Measurements from ENCODE around the gene FAAH. TPM values are rescaled to one million over a fixed set of nuclear protein-coding genes. Genes with fewer than 3 reads are reported as not detected.

The FAAH gene
- total RNA-seq, 1 donor from 2014 or later: not detected

GRCh38 chr1:46421739-46422138 is 27.6 kb downstream of the FAAH start:
- no peak for DNase-seq (ENCODE audit: low read depth)

GRCh38 chr1:46422261-46422871 is 28.2 kb downstream of the FAAH start:
- no peak for DNase-seq (ENCODE audit: low read depth)

GRCh38 chr1:46423574-46424240 is 29.6 kb downstream of the FAAH start:
- DNase-seq (ENCODE audit: low read depth): no peak

- no peak for DNase-seq (ENCODE audit: low read depth)
These were observed 30.6 kb downstream of the FAAH start for GRCh38 chr1:46424730-46425129.

GRCh38 chr1:46425726-46426125 is 31.6 kb downstream of the FAAH start:
- DNase-seq (ENCODE audit: low read depth): peak; percentile 62

- no peak for DNase-seq (ENCODE audit: low read depth)
These were observed 33.4 kb downstream of the FAAH start for GRCh38 chr1:46427541-46427940.

DNA sequence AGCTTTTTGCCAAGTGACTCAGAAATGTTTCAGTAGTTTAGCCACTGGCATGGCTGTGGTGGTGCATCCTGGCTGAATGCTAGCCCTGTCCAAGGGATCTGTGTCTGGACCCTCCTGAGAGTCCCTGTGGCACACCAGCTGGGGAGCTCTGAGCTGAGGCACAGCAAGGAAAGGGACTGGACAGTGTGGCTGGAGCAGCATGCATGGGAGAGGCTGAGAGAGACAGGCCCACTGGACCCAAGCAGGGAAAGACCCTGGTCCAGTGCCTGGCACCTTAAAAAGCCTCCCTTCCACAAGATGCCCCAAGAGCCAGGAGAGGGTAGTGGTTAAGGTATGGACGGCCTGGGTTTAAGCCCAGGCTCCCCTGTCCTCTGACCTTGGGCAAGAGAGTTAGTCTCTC is 35.3 kb downstream of the FAAH start:
- no peak for DNase-seq (ENCODE audit: low read depth)

- no peak for DNase-seq (ENCODE audit: low read depth)
These were observed 37.6 kb downstream of the FAAH start for GRCh38 chr1:46431695-46432094.

DNA sequence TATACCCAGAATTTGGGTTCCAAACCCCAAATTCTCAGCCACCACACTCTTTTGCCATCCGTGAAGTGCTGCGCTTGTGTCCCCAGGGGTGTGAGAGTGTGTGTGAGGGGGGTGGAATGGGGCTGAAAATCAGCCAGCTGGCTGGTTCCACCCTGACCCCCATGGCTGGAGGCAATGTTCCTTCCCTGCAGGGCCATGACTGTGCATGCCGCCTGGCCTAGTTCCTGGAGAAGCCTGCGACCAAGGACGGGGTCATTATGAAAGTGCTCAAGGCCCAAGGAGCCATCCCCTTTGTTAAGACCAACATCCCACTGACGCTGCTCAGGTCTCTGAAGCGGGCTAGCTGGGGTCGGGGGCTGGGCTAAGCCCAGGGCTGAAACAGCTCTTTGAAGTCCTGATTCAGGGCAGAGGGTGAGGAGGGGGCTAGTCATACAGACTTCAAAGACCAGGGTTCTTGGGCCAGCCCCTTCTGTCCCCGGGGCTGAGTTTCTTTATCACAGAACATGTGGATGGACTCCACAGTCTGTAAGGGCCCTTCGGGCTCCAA is 38.7 kb downstream of the FAAH start:
- DNase-seq (ENCODE audit: low read depth): no peak

GRCh38 chr1:46434358-46434757 is 40.2 kb downstream of the FAAH start:
- no peak for DNase-seq (ENCODE audit: low read depth)

DNA sequence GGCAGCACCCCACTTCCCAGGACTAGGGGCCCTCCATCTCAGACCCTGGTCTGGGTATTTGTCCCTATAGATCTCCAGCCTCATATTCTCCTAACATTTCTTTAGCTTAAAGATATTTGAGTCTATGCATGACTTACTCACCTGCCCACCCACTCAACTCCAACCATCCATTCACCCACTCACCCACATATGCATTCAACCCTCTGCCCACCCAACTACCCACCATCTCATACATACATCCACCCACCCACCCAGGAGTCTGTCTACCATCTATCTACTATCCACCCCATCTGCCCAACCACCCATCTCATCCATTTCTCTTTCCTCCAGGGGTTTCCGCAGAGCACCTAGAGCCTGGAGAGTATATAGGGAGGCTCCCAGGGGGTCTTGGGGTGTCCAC is 42.7 kb downstream of the FAAH start:
- no peak for DNase-seq (ENCODE audit: low read depth)

GRCh38 chr1:46437723-46438122 is 43.6 kb downstream of the FAAH start:
- DNase-seq (ENCODE audit: low read depth): no peak

GRCh38 chr1:46438346-46438745 is 44.2 kb downstream of the FAAH start:
- DNase-seq (ENCODE audit: low read depth): no peak

DNA sequence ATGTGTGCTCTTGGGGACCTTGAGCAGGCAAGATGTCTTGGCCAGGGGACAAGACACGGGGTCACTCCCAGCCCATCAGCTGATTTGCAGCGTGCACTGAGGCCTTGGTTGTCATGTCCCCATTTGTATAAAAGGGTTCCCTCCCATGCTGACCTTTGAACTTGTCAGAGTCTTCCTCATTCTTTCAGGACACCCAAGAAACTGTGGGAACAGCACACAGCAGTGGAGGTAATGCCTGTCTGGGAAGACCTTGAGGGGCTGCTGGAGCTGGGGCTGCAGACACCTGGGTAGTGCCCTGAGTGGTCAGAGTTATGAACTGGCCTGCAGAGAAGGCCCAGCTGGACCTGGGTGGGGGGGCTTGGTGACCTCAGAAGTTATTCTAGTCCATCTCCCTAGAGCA is 46.4 kb downstream of the FAAH start:
- DNase-seq (ENCODE audit: low read depth): no peak

DNA sequence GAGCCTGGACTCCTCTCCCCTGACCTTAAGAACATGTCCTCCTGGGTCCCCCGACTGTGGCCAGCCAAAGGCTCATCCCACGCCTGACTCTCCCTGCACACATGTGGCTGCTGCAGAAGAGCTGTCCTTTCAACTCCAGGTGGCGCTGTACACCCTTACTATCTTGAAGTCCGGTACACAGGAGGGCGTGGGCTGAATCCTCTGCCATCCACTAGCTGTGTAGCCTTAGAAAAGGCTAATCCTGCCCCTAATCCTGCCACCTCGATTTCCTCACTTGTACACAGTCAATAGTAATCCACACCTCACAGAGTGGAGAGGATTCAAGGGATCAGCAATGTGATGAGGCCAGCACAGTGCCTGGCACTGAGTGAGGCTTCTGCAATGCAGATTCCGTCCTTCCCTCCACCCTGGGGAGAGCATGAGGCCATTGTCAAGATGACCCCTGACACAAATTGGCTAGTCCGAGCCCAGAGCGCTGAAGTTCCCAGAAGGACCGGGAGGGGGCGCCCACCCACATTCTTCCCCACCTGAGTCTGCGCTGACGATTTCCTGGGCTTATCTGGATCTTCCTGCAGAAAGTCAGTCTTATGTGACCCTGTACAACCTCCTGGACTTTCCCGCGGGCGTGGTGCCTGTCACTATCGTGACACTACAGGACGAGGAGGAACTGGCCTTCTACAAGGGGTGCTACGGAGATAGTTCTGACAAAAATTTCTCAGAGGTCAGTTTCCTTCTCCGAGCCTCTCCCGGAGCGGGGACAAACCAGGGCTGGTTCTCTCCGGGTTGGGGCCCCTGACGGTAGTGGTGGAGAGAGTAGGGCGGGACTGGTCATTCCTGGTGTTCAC is 48.4 kb downstream of the FAAH start:
- peak; percentile 70 for DNase-seq (ENCODE audit: low read depth)

DNA sequence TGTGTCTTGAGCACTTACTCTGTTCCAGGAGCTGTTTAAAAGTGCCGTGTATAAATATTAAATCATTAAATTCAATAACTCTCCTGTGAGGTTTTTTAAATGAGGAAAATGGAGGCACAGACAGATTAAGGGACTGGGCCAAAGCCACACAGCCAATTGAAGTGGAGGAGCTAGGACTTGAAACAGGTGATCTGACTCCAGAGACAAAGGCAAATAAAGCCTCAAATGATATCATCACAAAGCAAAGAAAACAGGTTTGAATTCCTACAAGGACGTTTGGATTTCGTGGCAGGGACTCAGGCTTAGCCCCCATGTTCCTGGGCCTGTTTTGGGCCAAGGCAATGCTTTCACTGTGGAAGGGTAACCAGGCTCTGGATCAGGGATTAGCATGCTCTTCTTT is 50.3 kb downstream of the FAAH start:
- DNase-seq (ENCODE audit: low read depth): no peak

DNA sequence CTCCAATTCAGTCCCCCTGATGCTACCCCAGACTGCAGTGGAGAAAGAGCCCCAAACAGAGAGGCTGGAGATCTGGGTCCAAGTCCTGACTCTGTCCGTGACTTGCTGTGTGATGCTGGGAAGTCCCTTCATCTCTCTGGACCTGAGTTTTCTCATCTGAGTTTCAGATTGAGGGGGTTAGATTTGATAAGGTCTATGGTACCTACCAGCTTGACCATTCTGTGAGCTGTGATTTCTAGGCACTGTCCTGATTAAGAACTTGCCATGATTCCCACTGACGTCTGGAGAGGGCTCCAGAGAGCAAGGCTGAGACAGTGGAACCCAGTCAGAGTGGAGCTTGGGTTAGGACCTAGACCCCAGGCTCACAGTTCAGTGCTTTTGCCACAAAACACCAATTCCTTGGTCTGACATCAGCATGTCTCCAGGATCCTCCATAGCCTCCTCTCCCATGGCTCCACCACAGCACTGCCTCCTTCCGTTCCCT is 51.7 kb downstream of the FAAH start:
- DNase-seq (ENCODE audit: low read depth): no peak

- peak; percentile 64 for DNase-seq (ENCODE audit: low read depth)
These were observed 52.8 kb downstream of the FAAH start for GRCh38 chr1:46446646-46447498.

DNA sequence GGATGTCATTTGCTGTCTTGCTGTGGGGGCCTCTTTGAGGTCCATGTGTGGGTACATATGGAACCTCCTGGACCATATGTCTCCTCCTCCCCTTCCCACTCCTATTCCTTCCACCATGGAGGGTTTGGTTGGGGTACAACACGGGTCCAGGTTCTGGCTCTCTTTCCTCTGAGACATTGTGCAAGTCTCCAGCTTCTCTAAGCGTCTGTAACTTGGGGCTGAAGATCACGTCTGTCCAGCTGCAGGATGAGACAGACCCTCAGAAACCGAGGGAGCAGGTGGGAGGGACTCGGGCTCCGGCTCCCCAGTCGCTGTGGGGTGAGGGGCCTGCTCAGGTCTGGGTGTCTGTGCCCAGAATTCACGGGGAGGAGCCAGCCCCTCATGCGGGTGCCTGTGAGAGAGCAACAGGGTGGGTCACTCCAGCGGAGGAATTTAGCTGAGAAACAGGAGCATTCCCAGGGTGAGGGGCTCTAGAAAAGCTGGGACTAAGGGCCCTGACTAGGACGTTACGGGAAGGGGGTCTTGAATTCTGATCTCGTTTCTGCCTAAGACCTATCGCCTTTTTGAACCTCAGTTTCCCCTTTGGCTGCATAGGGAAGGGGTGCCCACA is 53.5 kb downstream of the FAAH start:
- no peak for DNase-seq (ENCODE audit: low read depth)

DNA sequence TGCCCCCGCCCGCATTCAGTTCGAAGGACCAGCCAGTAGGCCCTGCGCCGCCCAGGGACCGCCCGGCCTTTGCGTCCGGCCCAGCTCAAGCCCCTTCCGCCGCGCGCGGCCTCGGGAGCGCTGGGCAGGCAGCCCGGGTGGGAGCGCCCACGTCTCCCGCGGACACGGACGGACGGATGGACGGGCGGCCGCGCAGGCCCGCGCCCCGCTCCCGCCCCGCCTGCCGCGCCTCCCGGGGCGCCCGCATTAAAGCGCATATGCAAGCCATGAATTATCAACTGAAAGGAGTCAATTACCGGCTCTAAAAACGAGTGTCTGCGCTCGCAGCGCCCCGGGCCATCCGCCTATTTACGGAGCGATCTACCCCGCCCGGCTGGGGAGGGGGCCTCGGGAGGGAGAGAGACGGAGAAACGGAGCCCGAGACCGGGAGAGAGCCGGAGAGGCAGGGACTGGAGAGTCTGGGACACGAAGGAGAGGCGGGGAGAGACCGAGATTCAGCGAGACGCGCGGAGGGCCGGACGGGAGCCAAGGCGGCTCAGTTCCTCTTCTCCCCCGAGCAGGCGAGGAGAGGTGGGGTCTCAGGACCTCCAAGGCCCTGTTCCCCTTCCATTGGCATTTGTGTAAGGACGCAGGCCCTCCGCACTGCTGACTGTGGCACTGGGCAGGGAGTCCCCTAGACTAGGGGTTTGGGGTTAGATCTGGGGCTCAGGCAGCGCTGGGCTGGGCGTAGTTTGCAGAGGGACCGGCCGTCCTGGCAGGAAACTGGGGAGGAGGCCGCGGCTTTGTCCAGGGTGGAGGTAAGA is 54.2 kb downstream of the FAAH start:
- DNase-seq (ENCODE audit: low read depth): no peak
